CD4-positive, alpha-beta T cell treated with Interferon alpha-2 for 1 hour (primary cell): ENCODE results near the gene WDR20.
"Not testable (repeated sequence)": the region's sequence is repeated elsewhere in the genome, so short reads cannot be mapped to it uniquely, and the experiment has no call there.

Experiments
- DNase-seq, 2 donors: peaks; one replicate each; pipeline ENCODE4 v3.0.0-alpha.2; 2020 to 2022

The WDR20 gene

DNA sequence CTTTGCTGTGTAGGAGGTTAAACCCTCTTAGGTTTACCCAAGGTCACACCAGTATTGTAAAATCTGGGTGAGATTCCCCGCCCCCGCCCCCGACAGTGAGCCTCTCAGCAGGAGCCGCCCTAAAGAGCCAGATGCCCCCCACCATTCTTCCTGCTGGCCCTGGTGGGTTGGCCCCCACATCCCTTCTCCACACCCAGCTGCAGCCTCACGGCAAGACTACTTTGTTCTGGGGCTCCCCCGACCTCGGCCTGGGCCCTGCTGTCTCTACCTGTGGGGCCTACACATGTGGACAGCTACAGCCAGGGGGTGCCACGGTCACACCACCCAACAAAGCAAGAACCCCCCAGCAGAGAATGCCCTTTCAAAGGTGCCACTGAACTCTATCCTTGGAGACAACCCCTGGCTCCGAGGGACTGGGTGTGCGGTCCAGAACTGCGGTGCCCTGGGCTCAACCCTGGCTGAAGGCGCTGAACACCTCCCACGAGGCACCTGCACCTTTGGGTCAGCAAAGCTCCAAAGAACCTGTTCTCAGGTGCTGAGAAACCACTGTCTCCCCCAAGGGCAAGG, 82.4 kb downstream of the WDR20 start:
- no peak for DNase-seq

DNA sequence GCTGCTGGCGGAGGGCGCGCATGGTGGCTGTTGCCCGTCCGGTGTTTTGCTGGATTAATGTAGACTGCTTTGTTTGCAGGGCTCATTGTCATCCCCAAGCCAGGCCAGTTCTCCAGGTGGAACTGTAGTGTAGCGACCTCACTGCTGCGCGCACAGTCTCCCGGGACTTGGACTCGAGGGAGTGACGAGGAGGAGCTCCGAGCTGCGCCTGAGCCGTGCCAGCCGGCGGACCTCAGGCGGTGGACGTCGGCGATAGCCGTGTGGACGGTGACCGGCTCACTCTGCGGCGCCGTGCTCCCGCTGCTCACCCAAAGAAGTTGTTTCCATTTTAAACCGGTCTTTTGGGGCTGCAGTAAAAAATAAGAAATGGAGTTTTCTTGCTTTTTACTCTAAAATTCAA, 83.1 kb downstream of the WDR20 start:
- no peak for DNase-seq

DNA sequence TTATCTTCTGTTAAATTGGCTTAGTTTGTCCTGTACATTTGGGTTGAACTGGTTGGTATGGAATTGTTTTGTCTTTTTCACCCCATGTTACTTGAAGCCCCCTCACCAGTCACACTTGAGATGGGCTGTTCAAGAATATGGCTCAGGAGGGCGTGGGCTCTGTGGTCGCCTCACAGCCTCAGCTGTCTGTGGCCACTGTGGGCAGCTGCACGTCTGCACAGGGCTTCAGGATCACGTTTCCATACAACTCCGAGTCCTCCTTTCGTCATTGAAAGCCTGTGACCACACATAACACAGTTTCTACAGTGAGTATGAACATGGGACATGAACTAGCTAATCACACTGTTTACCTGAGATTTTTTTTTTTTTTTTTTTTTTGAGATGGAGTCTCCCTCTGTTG, 84.0 kb downstream of the WDR20 start:
- DNase-seq = no peak

DNA sequence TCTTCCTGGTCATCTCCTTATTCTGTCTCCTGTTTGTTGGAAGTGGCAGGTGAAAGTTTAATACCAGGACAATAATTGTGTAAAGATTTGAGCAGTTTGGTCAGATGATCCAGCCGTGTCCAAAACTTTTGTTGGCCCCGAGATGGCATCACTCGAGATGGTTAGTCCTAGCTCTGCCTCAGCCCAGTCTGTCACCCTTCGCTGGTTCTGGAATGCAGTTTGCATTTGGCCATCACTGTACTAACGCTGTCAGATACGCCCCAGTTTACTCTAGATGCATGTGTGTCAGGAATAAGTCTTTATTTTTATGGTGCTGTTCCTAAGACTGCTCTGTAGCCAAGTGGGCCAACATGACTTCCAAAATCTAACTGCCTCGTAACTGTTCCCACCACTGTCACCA, 85.7 kb downstream of the WDR20 start:
- no peak for DNase-seq

DNA sequence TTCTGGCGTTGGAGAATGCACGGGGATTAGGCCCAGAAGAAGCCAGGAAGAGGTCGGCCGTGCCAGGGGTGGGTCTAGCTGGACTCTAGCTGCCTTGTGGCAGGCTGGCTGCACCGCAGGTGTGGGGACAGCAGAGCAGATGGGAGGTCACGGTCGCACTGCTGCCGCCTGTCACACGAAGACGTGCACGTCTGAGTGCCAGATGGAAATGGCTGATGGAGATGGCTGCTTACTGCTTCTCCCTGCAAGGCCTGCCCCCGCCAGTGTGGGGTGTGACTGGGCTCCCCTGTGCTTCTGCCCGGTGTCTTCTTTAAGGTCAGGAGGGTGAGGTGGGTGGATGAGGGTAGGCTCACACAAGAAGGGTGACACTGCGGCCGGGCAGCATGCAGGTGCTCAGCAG, 86.2 kb downstream of the WDR20 start:
- DNase-seq = no peak

DNA sequence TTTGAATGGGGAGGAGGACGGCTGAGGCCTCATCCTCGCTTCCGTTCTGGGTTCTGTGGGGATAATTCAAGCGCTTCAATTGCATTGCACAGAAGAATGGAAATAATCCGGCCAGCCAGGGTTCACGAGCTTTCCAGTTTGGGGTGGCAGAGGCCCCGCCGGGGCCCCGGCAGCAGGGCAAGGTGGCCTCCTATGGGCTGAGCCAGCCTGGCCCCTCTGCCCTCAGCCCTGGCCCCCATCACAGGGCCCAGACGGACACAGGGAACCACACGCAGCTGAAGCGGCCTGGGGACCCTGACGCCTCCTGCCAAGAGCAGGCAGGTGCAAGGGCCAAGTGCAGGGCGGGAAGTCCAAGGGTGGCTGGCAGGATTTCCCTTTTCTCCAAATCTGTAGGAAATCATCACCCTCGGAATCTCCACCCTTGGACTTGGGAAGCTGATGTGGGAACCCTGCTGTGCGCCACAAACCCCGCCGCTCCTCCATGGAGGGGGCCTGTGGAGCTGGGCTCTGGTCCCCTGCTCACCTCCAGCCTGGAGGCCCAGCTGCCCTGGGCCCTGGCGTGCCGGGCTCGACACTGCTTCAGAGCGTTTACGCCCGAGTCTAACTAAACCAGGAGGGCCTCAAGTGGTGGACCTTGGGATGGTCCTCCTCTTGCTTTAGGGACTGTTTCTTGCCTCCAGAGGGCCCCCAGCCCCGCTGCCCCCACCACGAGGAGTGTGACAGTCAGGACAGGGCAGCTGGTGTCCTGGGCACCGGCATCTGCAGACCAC, 86.8 kb downstream of the WDR20 start:
- DNase-seq = no peak

DNA sequence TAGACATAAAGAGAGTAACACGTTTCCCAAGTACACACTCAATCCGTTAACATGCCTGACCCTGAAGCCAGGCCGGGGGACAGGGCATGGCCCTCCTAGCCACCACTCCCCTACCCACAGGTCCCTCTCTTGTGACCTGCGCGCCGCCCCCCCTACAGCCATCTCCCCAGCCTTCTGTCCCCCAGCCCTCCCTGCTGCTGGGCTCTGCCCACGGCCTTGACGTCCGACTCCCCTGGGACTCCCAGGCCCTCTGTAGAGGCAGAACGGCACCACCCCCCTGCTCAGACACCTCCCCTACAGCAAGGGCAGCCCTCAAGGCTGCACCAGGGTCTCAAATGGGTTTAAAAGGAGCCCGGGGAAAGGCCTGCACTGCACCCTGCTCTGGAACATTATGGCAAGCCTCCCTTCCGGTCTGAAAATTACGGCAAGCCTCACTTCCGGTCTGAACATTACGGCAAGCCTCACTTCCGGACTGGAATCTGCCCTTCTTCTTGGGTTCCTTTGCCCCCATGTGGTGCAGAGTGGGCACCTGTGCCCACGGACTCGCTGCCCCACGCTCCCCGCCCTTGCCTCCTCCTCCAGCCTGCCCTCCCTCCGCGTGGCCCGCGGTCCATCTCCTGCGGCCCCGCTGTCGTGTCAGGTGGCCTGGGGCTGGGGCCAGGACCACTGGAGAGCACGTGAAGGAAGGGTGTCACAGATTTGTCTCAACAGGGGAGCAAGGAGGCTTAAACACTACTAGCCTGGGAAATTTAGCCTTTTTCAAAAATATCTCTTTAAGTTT, 87.7 kb downstream of the WDR20 start:
- no peak for DNase-seq

DNA sequence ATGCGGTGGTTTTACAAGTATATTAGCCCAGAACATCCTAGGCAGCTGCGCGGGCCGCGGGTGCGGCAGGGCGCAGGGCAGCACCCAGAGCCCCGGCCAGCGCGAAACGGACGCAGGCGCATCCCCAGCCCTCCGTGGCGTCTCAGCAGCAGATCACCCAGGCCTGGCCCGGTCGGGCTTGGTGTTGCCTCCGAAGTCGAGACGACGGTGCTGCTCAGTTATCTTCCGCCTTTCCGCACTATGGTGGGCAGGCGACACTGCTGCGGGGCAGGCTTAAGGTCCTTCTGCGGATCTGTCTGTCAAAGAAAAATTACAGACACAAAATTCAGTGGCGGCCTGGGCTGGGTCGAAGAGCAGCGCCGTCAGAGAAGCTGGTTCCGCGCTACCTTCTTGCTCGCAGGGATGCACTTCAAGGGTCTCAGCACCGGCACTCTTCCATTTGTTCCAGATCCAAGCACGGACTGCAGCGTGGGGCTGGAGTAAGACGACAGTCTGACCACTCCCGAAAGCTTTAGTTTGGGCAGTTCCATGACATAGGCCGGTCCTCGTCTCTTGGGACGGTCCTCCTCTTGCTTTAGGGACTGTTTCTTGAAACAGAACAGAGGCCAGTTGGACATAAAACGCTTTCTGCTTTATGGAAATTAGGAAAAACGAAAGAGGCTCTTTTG, 89.5 kb downstream of the WDR20 start:
- DNase-seq = no peak

DNA sequence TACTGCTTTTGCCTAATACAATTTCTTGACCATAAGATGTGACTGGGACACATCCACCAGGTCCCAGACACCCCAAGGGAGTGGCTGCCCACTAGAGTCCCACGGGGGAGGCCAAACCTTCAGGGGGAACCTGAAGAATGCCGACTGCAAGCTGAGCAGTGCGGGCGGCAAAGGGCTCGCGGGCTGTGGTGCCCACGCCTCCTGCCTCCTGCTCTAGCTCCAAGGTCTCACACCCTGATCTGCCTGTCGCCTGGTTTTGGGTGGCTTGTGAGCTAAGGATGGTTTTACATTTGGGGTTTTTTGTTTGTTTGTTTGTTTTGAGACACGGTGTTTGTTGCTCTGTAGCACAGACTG, 90.0 kb downstream of the WDR20 start:
- DNase-seq = no peak

DNA sequence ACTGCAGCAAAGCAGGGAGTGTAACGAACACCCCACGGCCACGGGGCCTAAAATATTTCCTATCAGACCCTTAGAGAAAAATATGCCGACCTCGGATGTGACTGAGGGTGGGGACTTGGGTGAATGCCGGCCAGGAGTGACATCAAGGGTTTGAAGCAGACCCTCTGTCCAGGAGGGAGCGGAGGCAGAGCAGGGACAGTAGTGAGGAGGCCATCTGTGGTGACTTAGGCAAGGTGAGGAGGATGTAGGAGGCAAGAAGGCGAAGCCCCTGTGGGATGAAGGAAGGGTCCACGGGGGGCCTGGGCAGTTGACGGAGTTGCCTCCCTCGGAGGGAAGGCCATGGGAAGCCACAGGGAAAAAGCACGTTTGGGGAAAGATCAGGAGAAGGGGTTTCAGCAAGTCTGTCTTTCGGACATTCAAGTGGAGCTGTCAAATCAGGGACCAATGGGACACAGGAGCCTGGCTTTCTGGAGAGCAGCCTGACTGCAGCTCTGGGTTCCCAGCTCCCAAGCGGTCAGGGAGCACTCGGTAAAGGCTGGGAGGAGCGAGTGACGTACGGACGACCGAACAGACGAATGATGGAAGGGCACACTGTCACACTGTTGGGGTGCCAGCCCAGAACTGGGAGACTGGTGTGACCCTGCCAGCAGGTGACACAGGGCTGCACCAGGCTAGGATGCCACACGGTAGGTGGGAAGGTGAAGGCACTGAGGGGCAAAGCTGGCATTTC, 90.9 kb downstream of the WDR20 start:
- DNase-seq = no peak

DNA sequence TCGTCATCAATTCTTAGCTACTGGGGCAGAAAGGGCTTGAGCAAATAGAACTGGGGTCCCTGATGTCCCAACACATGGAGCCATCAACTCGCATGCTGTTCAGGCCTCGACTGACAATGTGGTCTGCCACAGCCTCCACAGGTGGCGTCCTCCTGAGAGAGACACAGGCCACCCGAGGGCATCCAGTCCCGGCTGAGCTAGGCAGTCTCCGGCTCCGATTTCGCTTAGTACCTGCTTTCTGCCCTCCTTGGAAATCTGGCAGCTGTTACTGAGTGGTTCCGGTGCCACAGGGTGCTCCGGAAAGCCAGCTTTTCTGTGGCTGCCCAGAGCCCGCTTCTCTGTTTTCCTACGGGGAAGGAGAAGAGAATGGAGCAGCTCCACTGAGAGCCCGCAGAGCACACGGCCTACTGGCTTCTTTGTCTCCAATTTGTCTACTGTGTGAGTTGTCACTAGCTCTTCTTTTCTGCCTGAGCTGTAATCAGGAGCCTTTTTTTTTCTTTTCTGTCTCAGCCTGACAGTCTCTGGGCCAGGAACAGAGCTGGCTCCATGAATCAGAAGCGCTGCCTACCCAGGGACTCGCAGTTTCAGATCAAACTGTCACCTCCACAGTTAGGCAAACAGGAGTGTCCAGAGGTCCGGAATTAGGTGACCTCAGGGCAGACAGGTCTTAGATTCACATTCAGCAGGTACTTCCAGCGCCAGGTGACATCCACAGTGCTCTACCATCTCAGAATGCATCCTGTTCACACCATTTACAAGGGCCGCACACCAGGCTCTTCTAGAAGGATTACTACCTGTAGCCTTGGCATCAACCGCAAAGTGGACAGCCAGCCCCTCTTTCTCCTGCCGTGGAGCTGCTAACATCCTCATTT, 92.0 kb downstream of the WDR20 start:
- no peak for DNase-seq

DNA sequence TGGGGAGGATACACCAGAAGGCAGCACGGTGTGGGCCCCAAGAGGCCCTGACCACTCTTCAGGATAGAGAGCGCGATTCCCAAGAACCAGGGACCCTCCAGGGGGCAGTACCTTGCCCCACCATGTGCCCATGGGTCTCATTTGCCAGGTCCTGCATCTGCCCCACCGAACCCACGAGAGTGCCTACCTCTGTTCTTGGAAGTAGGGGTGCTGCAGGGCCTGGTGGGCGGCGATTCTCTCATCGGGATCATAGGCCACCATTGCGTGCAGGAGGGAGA, 92.6 kb downstream of the WDR20 start:
- DNase-seq = no peak

DNA sequence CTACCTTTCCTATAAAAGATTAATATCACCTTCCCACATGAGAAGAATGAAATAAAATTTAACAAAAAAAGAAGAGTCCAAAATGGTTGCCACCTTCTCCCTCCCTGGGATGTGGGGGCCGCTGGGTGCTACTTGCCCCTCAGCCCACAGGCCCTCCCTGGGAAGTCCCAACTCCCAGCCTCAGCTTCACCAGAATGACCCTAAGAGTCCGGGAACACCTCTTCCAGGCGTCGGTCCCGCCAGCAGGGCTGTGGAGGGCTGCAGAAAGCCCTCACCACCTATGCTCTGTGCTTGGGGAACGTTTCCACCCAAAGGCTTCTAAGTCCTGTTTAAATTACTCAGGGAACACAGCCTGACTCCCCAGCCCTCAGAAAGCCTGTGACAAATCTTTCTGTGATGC, 93.4 kb downstream of the WDR20 start:
- DNase-seq = no peak

DNA sequence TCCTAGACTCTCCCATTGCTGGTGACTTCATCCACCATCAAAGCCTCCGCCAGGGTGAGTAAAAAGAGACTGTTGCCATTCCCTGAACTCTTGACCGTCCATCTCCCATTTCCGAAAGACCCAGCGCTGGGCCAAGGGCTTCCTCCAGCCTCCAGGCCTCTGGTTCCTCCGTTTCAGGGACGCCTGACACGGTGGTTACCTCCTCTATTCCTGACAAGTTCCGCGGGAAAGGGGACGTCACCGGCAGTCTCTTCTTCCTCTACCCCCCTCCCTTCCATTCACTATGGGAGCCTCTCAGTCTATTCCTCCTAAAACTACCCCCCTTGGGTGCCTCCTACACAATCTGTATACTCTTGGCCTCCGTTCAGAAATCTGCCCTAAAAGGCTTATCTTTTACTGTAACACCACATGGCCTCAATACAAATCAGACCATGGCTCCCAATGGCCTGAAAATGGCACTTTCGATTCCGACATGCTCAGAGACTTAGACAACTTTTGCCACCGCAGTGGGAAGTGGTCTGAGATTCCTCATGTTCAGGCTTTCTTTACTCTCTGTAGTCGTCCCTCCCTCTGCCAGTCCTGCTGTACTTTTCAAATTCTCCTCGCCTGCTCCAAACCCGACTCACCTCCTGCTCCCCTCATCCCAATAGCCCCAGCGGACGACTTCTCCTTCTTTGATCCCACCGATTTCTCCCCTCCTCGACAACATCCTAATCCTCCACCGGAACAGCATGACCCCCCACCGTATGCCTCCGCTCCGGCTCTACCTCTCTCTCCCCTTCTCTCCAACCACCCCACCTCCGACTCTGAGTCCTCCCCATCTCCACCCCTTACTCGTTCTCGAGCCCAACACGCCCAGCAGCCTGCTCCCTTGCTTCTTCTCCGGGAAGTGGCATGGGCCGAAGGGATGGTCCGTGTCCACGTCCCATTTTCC, 94.9 kb downstream of the WDR20 start:
- DNase-seq = no peak

DNA sequence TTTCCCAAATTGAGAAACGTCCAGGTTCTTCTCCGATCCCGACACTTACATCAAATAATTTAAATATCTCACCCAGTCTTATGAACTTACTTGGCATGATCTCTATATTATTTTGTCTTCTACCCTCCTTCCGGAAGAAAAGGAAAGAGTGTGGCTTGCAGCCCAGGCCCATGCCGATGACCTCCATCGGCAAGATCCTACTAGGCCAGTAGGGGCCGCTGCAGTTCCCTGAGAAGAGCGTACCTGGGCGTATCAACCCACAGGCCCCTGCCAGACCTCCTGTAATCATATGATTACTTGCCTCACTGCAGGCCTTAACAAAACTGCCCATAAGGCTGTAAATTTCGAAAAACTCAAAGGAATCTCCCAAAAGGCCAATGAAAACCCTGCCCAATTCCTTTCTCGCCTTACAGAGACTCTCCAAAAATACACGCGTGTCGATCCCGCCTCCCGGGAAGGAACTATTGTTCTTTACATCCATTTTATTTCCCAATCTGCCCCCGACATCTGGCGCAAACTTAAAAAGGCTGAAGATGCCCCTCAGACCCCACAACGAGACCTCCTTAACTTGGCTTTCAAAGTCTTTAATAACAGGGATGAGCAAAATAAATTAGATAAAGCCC, 95.7 kb downstream of the WDR20 start:
- DNase-seq = peak; percentile 60 to 77

DNA sequence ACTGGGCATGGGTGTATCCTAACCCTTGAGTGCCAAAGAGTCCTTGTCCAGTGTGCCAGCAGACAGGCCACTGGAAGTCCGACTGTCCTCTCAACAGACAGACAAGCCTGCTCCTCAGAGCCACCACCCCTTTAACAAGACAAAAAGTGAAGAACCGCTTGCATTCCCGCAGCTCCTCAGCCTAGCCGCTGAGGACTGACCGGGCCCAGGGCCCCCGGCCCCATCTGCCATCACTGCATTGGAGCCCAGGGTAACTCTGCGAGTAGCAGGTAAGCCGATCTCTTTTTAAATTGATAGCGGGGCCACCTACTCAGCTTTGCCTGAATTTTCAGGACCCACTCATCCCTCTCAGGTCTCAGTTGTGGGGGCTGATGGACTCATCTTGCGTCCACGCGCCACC, 96.3 kb downstream of the WDR20 start:
- DNase-seq = no peak

DNA sequence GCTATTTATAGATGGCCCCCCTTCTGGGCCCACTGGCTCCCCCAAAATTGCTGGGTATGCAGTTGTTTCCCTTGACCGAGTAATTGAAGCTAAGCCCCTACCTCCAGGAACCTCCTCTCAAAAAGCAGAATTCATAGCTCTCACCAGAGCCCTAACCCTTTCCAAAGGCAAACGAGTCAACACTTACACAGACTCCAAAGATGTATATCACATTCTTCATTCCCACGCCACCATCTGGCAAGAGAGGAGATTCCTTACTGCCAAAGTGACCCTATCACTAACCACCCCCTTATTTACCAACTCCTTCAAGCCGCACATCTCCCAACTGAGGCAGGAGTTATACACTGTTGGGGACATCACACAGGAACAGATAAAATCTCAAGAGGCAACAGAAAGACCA, 98.4 kb downstream of the WDR20 start:
- no peak for DNase-seq

DNA sequence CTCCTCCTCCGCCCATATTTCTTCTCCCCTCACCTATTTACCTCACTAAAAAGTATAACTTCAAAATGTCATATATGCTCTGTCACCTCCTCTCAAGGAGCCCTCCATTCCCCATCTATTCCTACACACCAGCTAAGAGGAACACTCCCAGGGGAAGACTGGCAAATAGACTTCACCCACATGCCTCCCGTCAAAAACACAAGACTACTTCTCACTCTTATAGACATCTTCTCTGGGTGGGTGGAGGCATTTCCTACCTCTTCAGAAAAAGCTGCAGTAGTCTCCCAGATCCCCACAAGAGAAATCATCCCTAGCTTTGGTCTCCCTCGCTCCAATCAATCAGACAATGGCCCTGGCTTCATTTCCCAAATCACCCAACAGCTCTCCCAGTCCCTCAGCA, 99.1 kb downstream of the WDR20 start:
- no peak for DNase-seq

DNA sequence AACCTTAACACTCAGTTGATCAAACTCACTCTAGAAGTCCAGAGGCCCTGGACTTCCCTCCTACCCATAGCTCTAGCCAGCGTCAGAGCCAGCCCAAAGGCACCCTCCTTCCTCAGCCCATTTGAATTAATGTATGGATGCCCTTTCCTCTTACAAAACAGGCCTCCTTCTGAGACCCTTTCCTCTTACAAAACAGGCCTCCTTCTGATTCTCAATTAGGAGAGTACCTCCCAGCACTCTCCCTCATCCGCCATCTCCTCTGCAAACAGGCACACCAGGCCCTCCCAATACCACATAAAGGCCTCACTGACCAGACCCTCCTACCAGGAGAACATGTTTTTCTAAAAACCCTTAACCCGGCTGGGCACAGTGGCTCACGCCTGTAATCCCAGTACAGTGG, 99.5 kb downstream of the WDR20 start:
- no peak for DNase-seq

DNA sequence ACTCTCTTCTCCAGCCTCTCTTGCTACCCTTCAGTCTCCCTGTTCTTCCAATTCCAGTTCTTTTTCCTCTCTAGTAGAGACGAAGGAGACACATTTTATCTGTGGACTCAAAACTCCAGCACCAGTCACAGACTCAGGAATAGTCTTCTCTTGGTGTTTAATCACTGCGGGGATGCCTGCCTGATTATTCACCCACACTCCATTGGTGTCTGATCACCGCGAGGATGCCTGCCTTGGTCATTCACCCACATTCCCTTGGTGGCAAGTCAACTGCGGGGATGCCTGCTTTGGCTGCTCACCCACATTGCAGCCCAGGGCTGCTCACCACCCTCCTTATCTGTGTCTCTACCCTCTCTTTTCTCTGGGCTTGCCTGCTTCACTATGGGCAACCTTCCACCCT, 100.8 kb downstream of the WDR20 start:
- DNase-seq = not testable (repeated sequence)

DNA sequence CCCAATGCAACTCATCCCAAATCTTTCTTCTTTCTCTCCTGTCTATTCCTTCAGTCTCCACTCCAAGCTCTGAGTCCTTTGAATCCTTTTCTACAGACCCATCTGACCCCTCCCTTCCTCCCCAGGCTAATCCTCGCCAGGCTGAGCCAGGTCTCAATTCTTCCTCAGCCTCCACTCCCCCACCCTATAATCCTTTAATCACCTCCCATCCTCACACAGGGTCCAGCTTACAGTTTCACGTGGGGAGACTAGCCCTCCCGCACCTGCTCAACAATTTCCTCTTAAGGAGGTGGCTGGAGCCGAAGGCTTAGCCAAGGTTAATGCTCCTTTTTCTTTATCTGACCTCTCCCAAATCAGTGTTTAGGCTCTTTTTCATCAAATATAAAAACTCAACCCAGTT, 101.5 kb downstream of the WDR20 start:
- no peak for DNase-seq
